HL-60 (cell line): ENCODE data around the gene NPC1.

ENCODE experiments used
- DNase-seq, 2 experiments: peaks; one replicate each; pipeline ENCODE4 v3.0.0-alpha.2; 2010 to 2020; ENCODE audit warnings: low read depth in 1 of 2, low spot score in 1 of 2
- H3K27ac ChIP-seq: fragments of 250-450 bp; sonication (Bioruptor Pico); replicated peaks from 2 replicates; pipeline ENCODE4 v1.5.1; 2020; ENCODE audit warnings: mild to moderate bottlenecking, moderate library complexity
- H3K27me3 ChIP-seq: fragments of 250-450 bp; sonication (Bioruptor Pico); 2 replicates; pipeline ENCODE4 v1.5.1; 2021; ENCODE audit warnings: mild to moderate bottlenecking, moderate library complexity; ENCODE audit not compliant: insufficient read depth, poor library complexity, severe bottlenecking
- H3K4me3 ChIP-seq: replicated peaks from 2 replicates; pipeline ENCODE4 v1.5.1; 2011; ENCODE audit warnings: mild to moderate bottlenecking, control low read depth, low read length; ENCODE audit not compliant: insufficient read depth
- CTCF ChIP-seq: IDR thresholded peaks from one replicate; pipeline ENCODE4 v1.5.1; 2011; ENCODE audit warnings: low read length, control low read depth, inconsistent platforms; ENCODE audit not compliant: insufficient read depth
- GABPA ChIP-seq: IDR thresholded peaks from 2 replicates; pipeline ENCODE4 v1.6.1; 2012; ENCODE audit warnings: low read depth
- POLR2AphosphoS5 ChIP-seq: IDR thresholded peaks from 2 replicates; pipeline ENCODE4 v1.6.1; 2012; ENCODE audit warnings: low read depth
- SPI1 ChIP-seq: IDR thresholded peaks from 2 replicates; pipeline ENCODE4 v1.6.1; 2012; ENCODE audit warnings: low read depth, mild to moderate bottlenecking, borderline replicate concordance
- TF ChIP-seq, protein P1 (sequence below): IDR thresholded peaks from 2 replicates; pipeline ENCODE4 v1.6.1; 2012; ENCODE audit warnings: low read depth; ENCODE audit not compliant: insufficient replicate concordance

The NPC1 gene

GRCh38 chr18:23584019-23584983, 2.0 kb downstream of the NPC1 start:
- TF ChIP-seq, protein P1, sequence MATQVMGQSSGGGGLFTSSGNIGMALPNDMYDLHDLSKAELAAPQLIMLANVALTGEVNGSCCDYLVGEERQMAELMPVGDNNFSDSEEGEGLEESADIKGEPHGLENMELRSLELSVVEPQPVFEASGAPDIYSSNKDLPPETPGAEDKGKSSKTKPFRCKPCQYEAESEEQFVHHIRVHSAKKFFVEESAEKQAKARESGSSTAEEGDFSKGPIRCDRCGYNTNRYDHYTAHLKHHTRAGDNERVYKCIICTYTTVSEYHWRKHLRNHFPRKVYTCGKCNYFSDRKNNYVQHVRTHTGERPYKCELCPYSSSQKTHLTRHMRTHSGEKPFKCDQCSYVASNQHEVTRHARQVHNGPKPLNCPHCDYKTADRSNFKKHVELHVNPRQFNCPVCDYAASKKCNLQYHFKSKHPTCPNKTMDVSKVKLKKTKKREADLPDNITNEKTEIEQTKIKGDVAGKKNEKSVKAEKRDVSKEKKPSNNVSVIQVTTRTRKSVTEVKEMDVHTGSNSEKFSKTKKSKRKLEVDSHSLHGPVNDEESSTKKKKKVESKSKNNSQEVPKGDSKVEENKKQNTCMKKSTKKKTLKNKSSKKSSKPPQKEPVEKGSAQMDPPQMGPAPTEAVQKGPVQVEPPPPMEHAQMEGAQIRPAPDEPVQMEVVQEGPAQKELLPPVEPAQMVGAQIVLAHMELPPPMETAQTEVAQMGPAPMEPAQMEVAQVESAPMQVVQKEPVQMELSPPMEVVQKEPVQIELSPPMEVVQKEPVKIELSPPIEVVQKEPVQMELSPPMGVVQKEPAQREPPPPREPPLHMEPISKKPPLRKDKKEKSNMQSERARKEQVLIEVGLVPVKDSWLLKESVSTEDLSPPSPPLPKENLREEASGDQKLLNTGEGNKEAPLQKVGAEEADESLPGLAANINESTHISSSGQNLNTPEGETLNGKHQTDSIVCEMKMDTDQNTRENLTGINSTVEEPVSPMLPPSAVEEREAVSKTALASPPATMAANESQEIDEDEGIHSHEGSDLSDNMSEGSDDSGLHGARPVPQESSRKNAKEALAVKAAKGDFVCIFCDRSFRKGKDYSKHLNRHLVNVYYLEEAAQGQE: no peak
- peak; percentile 60 for TF ChIP-seq SPI1
- DNase-seq: peak in 1 of 2 experiments; percentile 35
- H3K4me3 ChIP-seq: no peak overlapping the region
- no peak overlapping the region for H3K27ac ChIP-seq
- H3K27me3 ChIP-seq: peaks cover 6% of the 10 kb centered on the region

GRCh38 chr18:23583071-23583865, 3.0 kb downstream of the NPC1 start:
- H3K27me3 ChIP-seq: peaks cover 6% of the 10 kb centered on the region
- TF ChIP-seq, protein P1: no peak
- TF ChIP-seq GABPA (no peak), POLR2AphosphoS5 (no peak), SPI1 (no peak), CTCF (no peak)
- DNase-seq: no peak
- H3K27ac ChIP-seq: no peak overlapping the region
- no peak overlapping the region for H3K4me3 ChIP-seq

GRCh38 chr18:23580677-23581367, 5.5 kb downstream of the NPC1 start:
- no peak overlapping the region for H3K27ac ChIP-seq
- TF ChIP-seq, protein P1: no peak
- TF ChIP-seq POLR2AphosphoS5 (no peak), SPI1 (no peak), CTCF (no peak), GABPA (no peak)
- H3K4me3 ChIP-seq: no peak overlapping the region
- H3K27me3 ChIP-seq: no peaks in the 10 kb centered on the region
- DNase-seq: no peak
